Stimulated activated CD4-positive, alpha-beta T cell treated with anti-CD3 and anti-CD28 coated beads, Interleukin-1b, Interleukin-23, amount 100 ng/mL, for 48 hours (primary cell): ENCODE measurements around the gene RAC2.

Source experiments
- DNase-seq: peaks from one replicate; pipeline ENCODE4 v3.0.0-alpha.2; 2020

The RAC2 gene

DNA sequence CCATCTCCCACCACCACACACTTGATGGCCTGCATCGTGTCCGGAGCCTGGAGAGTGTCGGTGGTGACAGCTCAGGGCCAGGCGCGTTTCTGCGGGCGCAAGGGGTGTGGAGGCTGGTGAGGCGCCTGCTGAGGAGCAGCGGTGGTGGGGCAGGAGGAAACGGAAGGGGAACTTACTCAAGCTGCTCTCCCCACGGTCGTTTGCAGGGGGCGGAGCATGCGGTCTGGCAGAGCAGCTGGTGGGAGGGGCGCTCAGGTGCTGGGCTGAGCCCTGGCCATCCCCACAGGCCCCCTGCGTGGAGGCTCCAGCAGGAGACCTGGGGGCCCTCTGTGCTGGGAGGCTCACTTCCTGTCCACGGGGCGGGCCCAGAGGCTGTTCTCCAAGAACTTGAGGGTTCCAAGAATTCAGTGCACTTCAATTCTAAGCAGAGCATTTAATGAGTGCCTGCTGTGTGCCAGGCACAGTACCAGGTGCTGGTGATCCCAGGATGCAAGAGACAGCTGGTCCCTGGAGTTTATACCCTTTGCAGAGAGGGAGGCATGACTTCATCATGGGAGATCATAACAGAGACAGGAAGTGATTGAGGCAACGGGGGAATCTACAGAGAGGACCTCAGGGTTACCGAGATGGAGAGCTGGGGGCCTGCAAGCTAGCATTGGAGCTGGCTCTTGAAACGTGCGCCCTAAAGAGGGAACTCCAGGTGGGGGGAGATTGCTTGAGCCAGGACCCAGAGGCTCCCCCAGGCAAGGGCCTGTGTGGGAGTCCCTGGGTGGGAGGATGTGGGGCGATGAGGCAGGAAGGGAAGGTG lies at the start of gene RAC2:
Gene RAC2 (minus strand): TSS at position 156 of the 808 bp plus-strand sequence. CDS start 121 bp downstream, at position 35.
- DNase-seq: peak; percentile 93

DNA sequence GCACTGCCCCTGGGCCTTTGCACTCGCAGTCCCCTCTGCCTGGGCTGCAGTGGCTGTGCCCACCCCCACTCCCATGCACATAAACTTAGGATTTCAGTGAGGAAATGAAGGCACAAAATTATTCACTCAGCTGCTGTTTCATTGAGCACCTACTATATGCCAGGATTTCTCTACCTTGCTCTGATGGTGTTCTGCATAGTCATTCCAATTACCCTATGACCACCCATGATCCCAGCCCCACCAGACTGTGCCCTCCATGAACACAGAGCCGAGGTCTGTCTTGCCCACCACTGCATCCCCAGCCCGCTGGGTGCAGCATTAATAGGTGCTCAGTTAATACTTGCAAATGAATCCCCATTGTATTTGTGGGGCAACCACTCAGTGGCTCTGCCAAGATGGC lies 49.1 kb upstream of the RAC2 start:
- DNase-seq: no peak

DNA sequence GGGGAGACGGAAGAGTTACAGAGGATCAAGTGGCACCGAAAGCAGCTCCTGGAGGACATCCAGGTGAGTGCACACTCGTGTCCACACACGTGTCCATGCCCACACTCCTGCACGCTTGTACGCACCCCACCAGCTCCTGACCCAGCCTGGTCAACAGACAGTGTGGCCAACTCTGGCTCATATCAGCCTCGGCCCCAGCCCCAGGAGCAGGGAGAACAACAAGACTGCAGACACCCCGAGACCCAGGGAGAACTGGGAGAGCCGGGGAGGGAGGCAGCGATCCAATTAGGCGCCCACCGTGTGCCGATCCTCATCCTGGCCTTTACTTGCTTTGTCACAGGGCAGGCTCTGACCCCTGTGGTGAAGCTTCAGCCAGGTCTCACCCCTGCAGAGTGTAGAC lies 48.6 kb upstream of the RAC2 start:
- no peak for DNase-seq

DNA sequence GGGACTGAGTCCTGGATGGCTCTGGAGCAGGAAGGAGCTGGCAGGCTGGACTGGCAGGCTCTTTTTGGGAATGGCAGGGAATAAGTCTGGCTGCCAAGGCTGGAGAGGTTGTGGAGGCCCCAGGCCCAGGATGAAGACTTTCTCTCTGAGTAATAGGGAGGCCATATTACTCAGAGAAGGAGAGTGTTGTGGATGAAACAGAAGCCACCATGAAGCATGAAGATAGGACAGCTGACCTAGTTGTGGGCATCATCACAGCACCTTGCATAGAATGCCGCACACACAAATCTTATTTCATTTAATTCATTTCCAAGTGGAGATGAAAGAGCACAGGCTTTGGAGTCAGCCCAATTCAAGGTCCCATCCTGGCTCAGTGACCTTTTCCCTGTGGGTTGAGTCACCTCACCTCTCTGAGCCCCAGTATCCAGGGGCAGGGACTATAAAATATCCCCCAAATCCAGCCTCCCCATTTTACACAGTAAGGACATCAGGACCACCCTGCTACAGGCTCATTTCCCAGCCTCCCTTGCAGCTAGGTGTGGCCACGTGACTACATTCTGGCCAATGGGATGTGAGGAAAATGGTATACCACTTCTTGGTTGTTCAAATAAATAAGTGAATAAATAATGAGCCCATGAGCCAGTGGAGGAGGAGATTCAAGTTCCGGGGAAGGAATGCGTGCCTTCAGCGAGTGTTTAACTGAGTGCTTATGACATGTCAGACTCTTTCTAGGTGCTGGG lies 47.7 kb upstream of the RAC2 start:
- DNase-seq: no peak

DNA sequence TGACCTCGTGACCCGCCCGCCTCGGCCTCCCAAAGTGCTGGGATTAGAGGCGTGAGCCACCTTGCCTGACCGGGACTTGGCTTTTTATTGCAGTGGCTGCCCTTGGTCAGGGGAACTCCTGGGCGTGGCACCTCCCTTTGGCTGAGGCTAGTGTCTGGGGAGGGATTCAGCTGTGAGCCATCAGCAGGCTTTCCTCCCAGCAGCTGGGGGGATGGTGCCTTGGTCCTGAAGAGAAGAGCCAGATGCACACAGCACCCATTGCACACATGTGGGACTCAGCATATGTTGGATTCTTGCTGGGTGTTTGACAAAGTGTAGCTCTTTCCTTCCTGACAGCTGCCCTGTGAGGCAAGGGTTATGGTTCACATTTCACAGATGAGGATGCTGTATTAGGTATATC lies 46.7 kb upstream of the RAC2 start:
- no peak for DNase-seq

DNA sequence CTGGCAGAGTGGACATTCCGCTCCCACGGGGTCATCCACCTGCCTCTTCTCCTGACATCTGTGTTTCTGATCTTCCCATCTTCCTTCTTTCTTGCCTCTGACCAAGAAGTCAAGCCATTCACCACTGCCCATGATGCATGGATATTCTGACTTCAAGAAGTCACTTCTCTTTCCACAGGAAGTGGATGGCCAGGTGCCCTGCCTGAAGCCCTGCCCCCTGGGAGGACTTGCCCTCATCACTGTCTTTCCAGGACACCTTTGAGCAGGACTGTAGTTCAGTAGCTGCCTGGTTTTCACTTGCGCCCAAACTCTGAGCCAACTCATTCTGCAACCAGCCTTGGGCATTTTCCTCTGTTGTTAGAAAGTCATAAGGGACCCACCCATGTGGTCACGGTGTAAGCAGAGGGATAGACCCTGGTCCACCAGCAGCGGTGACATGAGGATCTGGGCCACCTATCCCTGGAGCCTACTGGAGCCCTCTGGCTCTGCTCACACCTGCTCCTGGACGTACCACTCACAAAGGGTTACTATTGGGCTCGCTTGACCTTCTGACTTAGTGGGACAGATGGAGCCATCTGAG lies 45.2 kb upstream of the RAC2 start:
- DNase-seq: no peak

DNA sequence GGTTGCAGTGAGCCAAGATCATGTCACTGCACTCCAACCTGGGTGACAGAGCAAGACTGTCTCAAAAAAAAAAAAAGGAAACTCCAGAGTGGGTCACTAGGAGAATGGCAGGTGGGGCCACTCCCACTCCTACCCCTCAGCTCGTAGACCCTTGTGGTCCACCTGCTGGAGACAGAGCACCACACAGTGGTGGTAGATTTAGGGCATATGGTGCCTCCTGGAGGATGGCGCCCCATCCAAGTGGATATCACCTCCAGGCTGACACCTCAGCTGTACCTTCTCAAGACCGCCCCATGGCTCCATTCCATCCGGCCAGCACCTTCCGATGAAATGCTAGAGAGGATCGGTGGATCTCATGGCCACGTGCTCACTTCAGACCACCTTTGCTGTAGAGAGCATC lies 44.5 kb upstream of the RAC2 start:
- no peak for DNase-seq

DNA sequence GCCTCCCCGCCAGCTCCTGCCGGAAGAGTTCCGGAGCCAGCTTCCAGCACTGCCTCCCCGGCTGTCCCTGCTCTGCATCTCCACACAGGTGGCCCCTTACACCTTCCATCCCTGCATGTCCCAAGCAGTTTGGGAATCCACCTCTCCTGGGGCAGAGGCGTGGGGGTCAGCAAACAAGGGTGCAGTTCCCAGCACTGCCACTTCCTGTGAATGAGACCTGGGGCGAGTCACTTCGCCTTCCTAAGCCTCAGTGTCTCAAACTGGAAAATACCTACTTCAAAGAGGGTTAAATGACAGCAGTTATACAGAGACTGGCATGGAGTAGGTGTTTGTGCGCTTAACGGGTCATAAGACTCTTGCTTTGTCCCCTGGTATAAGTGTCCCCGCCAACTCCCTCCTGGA lies 43.5 kb upstream of the RAC2 start:
- no peak for DNase-seq

DNA sequence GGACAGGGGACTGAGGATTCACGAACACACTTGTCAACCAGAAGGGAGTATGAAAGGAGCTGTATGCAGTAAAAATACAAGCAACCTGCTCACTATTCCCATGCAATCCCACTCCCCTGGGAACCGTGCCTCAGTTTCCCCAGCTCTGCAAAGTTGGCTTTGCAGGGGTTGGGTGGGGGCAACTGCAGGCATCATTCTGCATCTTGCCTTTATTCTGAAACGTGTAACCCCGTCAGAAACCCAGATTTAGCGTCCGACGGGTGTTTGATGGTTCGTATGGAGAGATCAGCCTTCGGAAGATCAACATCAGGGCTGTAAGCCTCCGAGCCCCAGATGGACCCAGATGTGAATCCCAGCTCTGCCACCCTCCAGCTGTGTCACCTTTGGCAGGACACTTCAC lies 41.9 kb upstream of the RAC2 start:
- no peak for DNase-seq

DNA sequence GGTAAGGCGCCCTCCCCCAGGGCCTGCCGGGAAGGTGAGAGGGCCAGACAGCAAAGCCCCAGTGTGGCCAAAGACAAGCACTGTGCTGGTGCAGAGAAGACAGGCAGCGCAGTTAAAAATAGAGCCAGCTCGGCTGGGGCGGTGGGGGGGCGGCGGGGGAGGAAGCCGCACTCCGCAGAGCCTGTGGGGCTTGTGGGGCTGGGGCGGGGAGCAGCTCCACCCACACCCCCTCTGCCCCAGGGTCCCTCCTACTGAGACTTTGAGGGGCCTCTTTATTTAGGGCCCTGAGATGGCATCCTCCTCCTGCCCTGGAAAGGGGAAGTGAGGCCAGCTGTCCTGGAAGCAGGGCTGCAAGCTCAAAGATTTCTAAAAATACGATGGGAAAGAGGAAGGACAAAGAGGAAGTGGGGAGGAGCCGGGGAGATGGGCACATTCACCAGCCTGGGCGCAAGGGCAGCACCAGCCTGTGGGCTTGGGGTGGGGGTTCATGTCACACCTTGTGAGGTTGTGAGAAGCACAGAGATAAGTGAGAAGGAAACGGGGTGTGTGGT lies 40.8 kb upstream of the RAC2 start:
- no peak for DNase-seq

DNA sequence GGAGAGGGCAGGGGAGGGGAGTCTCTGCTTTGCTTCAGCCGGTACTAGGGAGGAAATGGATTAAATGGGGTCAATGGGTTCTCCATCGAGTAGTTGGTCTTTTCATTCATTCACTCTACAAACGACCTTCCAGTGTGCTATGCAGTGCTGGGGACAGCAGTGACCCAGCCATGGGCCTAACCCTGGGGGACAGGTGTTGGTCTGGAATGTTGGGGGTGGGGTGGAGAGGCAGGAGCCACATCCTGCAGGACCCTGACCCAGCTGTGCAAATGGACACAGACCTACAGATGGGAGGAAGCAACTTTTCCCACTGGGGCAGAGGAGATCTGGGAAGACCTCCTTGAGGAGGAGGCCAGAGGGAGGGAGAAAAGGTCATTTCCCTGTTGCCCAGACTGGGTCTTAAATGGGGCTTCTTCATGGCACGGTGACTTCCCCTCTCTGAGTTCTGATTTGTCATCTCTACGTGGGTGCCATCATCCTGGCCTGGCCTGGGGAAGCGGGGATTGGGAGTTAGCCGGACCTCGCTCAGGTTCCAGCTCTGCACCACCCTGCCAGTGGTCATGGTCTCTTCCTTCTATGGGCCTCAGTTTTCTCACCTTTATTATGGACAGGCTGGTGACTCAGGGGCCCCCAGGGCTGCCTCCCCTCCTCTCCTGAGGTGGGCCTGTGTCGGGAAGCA lies 40.2 kb upstream of the RAC2 start:
- DNase-seq: no peak

DNA sequence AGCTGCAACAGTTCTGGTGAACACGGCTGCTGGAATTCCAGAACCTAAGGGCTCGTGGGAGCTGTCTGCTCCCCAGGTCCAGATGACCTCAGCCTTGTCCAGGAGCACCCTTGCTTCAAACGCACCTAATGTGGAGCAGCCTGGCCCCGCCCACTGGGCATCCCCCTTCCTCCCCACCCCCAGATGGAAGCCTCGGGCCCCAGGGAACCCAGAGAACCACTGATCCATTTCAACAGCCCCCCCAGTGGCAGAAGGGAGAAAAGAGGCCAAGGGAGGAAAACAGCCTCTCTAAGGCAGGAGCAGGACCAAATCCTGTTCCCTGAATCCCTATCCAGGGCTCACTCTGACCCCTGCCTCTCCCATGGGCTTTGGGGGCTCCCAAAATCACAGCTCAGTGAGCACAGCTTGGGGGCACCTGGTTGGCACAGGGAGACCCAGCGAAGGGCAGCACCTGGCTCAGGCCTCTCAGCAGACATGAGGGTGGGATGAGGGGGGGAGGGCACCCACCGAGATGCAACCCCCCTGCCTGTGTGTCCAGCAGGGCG lies 39.4 kb upstream of the RAC2 start:
- no peak for DNase-seq

DNA sequence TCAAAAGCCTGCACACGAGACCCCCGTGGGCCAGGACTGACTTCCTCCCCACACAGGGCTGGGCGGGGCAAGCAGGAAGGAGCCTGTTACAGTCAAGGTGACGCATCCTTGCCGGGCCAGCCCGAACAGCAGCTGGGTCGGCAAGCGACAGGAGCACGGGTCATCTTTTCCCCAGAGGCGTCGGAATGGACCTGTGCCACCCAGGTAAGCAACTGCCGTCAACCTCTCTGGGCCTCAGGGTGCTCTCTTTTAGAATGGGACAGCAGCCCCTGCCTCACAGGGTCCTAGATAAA lies 38.3 kb upstream of the RAC2 start, which contains the start of gene CYTH4:
Gene CYTH4 (plus strand): TSS at position 124 of the 293 bp plus-strand sequence. CDS start 62 bp downstream, at position 186.
- DNase-seq: peak; percentile 74

DNA sequence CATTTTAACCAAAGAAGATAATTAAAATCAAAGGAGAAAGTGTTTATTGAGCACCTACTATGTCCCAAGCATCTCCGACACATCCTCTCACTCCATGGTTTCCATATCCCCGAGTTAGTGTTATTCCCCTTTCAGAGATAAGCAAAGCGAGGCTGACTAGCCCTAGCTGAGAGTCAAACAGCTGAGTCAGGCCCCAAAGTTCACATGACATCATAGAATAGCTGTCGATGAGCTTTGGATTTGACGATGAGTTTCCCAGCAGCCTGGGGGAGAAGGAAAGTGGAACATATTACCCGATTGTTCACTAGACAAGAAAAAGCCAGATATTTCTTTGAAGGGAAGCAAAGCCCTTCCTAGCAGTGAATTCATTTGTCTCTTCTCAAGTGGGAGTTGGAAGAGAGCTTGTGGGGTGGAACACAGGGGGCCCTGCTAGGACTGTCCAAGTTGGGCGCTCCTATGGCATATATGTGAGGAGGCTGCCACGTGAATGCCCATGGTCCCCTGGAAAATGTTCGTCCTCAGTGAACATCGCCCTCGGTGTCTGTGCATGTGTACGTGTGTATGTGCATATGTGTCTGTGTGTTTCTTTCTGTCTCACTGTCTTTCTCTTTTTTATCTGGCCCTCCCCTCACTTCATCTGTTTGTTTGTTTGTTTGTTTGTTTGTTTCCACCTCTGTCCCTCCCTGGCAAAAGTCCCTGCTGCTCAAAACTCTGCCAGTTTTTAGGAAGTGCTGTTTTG lies 37.7 kb upstream of the RAC2 start:
- DNase-seq: no peak

DNA sequence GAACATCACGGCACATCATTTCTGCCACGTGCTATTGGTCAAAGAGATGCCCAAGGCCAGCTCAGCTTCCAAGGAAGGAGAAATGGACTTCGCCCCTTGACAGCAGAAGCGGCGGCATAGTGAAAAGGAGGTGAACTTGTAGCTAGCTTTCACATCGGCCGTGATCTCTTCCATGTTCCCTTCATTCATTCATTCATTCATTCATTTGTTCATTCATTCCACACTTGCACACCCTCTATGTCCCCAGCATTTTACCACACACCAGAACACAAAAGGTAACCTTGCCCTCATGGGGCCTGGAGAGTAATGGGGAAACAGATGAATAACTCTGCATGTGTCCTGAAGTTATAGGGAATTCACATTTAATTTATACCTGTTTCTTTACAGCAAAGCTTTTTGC lies 37.1 kb upstream of the RAC2 start:
- no peak for DNase-seq

DNA sequence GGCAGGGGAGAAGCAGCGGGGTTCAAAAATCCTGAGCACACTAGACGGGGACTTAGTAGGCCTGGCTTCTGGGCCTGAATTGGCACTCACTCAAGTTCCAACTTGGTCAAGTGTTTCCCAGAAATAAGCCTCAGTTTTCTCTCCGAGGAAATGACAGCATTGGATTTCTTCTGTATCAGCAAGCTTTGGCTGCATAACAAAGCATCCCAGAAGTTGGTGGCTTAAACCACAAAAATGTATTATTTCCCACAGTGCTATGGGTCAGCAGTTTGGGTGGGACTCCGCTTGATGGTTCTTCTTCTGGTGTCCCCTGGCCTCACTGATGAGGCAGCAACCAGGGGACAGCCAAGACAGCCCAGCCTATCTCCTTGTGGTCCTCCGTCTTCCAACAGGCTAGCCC lies 36.6 kb upstream of the RAC2 start:
- DNase-seq: no peak

DNA sequence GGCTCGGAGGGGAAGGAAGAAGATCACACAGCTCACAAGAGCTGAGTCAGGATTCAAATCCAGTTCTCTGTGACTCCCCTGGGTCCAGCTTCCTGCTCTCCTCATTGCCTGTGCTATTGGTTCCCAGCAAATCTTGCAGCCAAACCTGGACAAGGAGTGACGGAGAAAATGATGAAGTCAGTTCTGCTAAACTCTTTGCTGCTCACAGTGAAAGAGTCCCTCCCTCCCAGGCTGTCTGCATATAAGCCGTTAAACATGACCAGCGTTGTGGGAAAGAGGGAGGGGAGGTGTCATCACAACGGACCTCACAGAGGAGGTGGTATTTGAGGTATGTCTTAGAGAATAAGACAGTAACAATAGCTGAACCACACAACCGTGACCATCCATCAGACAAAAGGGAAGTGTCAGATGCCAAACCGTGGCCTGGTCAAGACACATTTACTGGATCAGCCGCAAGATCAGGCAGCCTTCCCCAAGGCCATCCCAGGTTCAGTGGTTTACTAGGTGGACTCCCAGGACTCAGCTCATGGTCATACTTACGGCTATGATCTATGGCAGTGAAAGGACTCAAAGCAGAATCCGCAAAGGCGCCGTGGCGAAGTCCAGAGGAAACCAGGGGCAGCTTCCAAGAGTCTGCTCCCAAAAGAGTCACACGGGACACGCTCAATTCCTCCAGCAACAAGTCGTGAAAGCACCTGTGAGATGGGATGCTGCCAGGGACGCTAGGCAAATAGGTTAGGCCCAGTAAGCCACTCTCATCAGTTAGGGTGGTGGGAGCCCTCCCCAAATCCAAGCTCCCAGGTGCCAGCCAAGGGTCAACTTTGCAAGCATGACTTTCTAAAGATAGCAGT lies 35.5 kb upstream of the RAC2 start:
- no peak for DNase-seq

DNA sequence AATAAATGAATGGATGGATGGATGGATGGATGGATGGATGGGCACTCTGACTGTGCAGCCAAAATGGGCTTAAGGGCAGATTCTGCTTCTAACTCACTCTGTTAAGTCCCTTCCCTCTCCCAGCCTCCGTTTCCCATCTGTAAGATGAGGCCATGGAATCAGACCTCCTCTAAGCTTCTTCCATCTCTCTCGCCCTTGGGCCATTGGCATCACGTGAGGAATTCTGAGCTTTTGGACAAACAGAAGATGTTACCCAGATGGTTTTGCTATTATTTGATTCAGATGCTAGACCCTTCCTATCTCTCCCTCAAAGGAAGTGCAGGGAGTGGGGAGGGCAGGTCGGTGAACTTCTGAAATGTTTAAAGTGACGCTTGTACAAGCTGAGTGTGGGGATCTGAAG lies 34.2 kb upstream of the RAC2 start:
- DNase-seq: no peak

DNA sequence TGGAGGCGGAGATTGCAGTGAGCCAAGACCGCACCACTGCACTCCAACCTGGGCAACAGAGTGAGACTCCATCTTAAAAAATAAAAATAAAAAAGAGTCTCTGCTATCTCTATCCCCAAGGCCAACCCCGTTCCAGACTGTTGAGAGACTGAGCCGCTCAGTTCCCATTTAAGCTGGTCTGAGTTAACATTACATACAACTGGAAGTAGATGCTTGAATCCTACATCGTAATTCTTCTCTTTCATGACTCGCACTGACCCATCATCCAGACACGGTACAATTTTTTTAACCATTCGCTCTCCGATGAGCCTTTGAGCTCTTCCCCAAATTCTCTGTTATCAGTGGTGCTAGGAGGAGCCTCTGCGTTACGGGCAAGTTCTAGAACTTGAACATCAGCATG lies 33.3 kb upstream of the RAC2 start:
- no peak for DNase-seq

DNA sequence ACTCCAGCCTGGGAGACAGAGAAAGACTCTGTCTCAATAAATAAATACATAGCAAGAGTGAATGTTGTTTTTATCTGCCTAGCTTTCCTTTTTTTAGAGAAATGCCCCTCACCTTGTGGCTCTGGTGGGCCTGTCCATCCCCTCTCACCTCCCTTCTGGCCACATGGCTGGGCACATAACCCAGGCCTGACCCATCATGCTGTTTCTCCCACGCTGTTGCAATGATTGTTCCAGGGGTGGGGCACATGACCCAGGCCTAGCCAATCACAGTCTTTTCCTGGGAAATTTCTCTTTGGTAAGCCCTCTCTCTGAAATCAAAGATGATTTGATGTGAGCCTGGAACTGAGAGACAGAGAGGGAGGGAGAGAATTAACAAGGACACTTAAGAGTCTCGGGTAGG lies 32.7 kb upstream of the RAC2 start:
- no peak for DNase-seq

DNA sequence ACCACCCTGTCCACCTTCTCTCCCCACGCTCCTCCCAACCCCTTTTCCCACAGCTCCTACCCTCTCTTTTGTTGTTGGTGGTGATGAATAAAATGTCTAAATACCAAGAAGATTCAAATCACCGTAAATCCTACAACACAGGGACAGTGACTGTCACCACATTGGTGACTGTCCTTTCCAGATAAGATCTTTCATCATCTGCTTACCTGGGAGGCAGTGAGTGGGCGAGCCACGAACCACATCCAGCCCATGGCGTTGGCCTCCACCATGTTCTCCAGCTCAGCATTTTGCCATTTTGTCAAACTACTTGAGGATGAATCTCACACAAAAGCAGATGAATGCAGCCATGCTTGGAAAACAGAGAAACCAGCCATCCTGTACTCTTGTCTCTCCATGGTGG lies 31.6 kb upstream of the RAC2 start:
- peak; percentile 74 for DNase-seq
